ENCODE measurements around the gene HS3ST4. TPM values are rescaled to one million over a fixed set of nuclear protein-coding genes. Genes with fewer than 3 reads are reported as not detected.

Gene HS3ST4
- total RNA-seq, 1 experiment from 2014 or later = not detected

- CTCF ChIA-PET = no interaction called here
Observed at GRCh38 chr16:25925421-25925820, 233.7 kb downstream of the HS3ST4 start.

GRCh38 chr16:25931473-25932035 lies 239.8 kb downstream of the HS3ST4 start:
- no peaks in the 10 kb centered on the region for H3K4me1 ChIP-seq (ENCODE audit: control insufficient read depth, insufficient read depth, low read length)
- DNase-seq (ENCODE audit: low read depth, low spot score) = no peak
- H3K27ac ChIP-seq (ENCODE audit: low read length) = no peak overlapping the region
- intact Hi-C loops (cut with micrococcal nuclease; ENCODE audit: unreplicated experiment) = no loop called here
- H3K4me3 ChIP-seq (ENCODE audit: low read depth in 2 of 2, low read length in 2 of 2) = no peak overlapping the region
- CTCF ChIA-PET = no interaction called here
- no peaks in the 10 kb centered on the region for H3K36me3 ChIP-seq (ENCODE audit: control insufficient read depth, insufficient read depth, low read length)
- no peaks in the 10 kb centered on the region for H3K9me3 ChIP-seq (ENCODE audit: control insufficient read depth, insufficient read depth, low read depth, low read length)
- H3K27me3 ChIP-seq (ENCODE audit: control insufficient read depth, insufficient read depth, low read length) = no peaks in the 10 kb centered on the region; the same call in 1 of the 2 replicates
- in situ Hi-C loops (cut with HindIII; ENCODE audit: low pct_unique_long_range_greater_than_20kb, low sequenced_read_pairs) = no loop called here
- ATAC-seq = no peak
- TF ChIP-seq TCF7L2 (IDR thresholded peaks at IDR 0.05; ENCODE audit: low read depth, low read length) (no peak), SIN3A (IDR thresholded peaks at IDR 0.05; ENCODE audit: borderline replicate concordance, insufficient read depth, low read depth, low read length) (no peak), CTCF (IDR thresholded peaks at IDR 0.05) (no peak), POLR2AphosphoS5 (IDR thresholded peaks at IDR 0.05; ENCODE audit: low read depth, low read length) (no peak), REST (IDR thresholded peaks at IDR 0.05; ENCODE audit: insufficient read depth in 1 of 2, low read depth in 2 of 2, low read length in 1 of 2) (no peak)
- no TSS peak for BruUV-seq (replicated peaks)
- POLR2A ChIA-PET = no interaction called here

More at GRCh38 chr16:25925421-25925820, 233.7 kb downstream of the HS3ST4 start:
- no peak overlapping the region for H3K4me3 ChIP-seq (ENCODE audit: low read depth in 2 of 2, low read length in 2 of 2)
- intact Hi-C loops (cut with micrococcal nuclease; ENCODE audit: unreplicated experiment) (loop anchor here (10.0 kb wide), 1 partner anchor 61 kb away; no protein-coding TSS in a partner anchor), in situ Hi-C loops (cut with HindIII; ENCODE audit: low pct_unique_long_range_greater_than_20kb, low sequenced_read_pairs) (no loop called here)
- H3K27me3 ChIP-seq (ENCODE audit: control insufficient read depth, insufficient read depth, low read length) = no peaks in the 10 kb centered on the region; the same call in 1 of the 2 replicates
- BruUV-seq (replicated peaks) = no TSS peak
- H3K36me3 ChIP-seq (ENCODE audit: control insufficient read depth, insufficient read depth, low read length) = no peaks in the 10 kb centered on the region
- no peaks in the 10 kb centered on the region for H3K9me3 ChIP-seq (ENCODE audit: control insufficient read depth, insufficient read depth, low read depth, low read length)
- POLR2A ChIA-PET = no interaction called here
- TF ChIP-seq REST (IDR thresholded peaks at IDR 0.05; ENCODE audit: insufficient read depth in 1 of 2, low read depth in 2 of 2, low read length in 1 of 2) = no peak
- TF ChIP-seq TCF7L2 (IDR thresholded peaks at IDR 0.05; ENCODE audit: low read depth, low read length) = no peak
- no peaks in the 10 kb centered on the region for H3K4me1 ChIP-seq (ENCODE audit: control insufficient read depth, insufficient read depth, low read length)
- ATAC-seq (no peak), DNase-seq (ENCODE audit: low read depth, low spot score) (no peak)
- H3K27ac ChIP-seq (ENCODE audit: low read length) = no peak overlapping the region

Measured in Panc1 (cell line).